ENCODE results near the gene NOTCH2. TPM values are rescaled to one million over a fixed set of nuclear protein-coding genes. Genes with fewer than 3 reads are reported as not detected.
"Not testable (repeated sequence)": the region's sequence is repeated elsewhere in the genome, so short reads cannot be mapped to it uniquely, and the experiment has no call there.

Gene NOTCH2
- total and polyA plus RNA-seq, 2 donors = 33.9 to 166 TPM

DNA sequence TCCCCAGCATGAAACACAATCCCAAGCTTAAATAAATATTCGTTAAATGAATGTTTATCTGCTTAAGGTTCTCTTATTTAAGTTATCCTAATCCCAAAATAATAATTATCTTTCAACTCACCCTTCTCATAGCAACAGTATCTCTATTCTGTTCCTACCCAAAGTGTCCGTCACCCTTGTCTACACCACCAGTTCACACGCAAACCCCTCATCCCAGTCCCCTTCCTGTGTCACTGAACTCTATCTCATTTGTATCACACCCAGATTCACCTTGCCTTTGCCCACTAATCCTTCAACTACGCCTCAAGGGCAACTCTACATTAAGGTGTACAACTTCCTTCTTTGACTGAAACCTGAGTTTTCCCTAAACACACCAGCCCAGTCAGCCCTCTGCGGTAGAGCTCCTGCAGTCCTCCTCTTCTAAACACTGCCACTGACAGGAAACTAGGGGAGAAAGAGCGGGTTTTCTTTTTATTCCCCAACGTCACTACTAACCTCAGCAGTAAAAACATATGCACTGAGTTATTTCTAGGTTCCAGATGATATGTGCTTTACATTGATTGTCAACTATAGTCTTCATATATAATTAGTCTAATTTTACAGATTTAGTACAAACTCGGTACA is 92.2 kb downstream of the NOTCH2 start:
- not testable (repeated sequence) for H3K36me3 ChIP-seq (ENCODE audit: insufficient read depth); H3K27ac ChIP-seq (ENCODE audit: low read depth); DNase-seq (ENCODE audit: extremely low spot score); H3K4me1 ChIP-seq (ENCODE audit: insufficient read depth); H3K4me3 ChIP-seq (ENCODE audit: low read depth, low read length)
- 92% methylated on average over 8 of the region's 8 CpGs for WGBS

DNA sequence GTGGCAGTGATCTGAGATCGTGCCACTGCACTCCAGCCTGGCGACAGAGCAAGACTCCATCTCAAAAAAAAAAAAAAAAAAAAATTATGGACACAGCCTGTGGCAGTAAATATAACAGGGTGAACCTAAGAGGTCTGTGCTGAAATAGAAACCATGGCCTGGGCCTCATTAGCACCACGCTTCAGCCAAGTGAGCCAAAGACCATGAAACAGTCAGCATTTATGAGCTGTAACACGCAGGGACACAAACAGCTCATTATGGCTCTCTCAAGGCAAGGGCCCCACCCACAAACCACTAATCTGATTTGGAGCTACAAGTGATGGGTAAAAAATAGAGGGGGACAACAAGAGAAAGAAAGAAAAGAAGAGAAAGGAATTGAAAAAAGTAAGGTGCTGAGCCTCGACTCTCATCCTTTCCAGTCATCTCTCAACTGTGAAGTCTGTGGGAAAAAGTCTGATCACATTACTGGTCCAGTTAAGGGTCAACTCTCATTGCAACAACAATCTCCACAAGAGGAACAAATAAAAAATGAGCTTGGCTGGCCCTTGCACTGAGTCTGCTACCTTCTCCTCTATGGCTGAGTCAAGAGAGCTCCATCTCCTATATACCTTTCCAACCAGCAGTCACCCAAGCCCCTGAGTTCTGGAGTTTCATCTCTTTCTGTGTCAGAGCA is 93.7 kb downstream of the NOTCH2 start:
- H3K36me3 ChIP-seq (ENCODE audit: insufficient read depth); H3K4me1 ChIP-seq (ENCODE audit: insufficient read depth); DNase-seq (ENCODE audit: extremely low spot score); H3K4me3 ChIP-seq (ENCODE audit: low read depth, low read length); H3K27ac ChIP-seq (ENCODE audit: low read depth): not testable (repeated sequence)
- WGBS = 84% methylated on average over 5 of the region's 5 CpGs

DNA sequence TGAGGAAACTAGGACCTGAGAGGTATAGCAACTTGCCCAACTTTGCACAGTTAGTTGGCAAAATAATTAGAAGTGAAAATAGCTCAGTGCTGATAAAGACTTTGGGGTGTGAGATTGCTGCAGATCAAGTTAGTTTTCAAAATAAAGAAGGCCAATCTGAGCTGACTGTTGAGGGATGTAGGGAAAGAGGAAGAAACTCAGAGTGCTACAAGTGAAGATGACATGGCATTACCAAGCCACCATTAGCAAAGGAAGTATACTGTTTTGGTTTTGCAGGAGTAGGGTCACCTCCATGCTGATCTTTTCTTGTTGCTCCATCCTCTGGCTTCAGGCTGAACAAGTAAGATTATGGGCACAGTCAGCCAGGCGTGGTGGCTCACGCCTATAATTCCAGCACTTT is 94.5 kb downstream of the NOTCH2 start:
- no peak for DNase-seq (ENCODE audit: extremely low spot score)
- no peak overlapping the region for H3K27ac ChIP-seq (ENCODE audit: low read depth)
- 96% methylated on average over 2 of the region's 2 CpGs for WGBS
- no peaks in the 10 kb centered on the region for H3K36me3 ChIP-seq (ENCODE audit: insufficient read depth)
- H3K4me3 ChIP-seq (ENCODE audit: low read depth, low read length) = no peak overlapping the region
- H3K4me1 ChIP-seq (ENCODE audit: insufficient read depth) = no peaks in the 10 kb centered on the region

DNA sequence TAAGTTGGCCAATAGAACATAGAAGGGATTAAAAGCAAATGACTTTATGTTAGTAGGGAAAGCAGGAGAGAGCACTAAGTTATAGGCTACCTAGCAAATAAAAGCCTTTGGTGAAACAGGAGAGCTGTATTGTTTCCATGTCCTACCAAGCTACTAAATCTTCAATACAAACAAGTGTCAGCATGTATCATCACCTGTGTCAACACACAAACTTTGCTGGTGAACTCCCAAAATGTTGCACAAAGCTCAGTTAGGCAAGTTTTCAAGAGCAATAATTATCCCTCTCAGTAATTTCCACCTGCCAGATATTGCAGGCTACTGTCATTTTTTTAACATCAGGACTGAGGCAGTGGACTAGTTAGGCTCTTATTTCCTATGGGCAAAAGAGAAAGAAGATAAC is 95.4 kb downstream of the NOTCH2 start:
- no peak for DNase-seq (ENCODE audit: extremely low spot score)
- no peaks in the 10 kb centered on the region for H3K4me1 ChIP-seq (ENCODE audit: insufficient read depth)
- no peak overlapping the region for H3K27ac ChIP-seq (ENCODE audit: low read depth)
- no peaks in the 10 kb centered on the region for H3K36me3 ChIP-seq (ENCODE audit: insufficient read depth)
- H3K4me3 ChIP-seq (ENCODE audit: low read depth, low read length) = no peak overlapping the region

DNA sequence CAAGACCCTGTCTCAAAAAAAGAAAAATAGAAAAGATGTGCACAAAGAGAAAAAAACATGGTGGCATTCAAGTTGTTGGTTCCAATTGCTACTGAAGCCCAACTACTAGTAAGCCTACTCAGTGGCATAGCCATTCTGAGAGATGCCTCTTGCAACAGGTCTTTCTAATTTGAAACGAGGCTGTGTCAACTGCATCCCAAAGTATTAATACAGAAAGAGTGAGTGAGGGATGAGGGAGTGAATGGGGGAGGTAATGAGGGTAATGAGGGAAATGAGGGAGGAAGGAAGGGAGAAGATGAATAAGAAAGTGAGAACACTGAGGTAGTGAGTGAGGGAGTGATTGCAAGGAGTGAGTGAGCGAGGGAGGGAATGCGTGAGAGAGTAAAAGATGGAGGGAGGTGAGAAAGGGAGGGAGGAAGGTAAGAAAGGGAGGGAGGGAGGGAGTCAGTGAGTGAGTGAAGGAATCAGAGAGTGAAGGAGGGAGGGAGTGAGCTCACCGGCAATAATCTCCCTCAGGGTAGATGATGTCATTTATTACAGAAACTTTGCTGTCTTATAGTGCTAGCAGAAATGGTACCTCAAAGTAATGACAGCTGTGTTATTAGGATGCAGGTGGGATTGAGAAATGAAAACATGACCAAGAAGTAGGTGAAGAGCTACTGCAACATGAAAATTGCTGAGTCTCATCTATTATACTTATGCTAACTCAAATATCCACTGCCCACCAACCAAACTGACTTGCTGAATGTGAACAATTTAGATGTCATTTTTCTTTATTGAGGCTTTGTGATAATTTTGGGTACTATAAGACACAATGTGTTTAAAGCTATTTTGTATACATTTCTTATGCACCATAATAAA is 97.5 kb downstream of the NOTCH2 start:
- Histone ChIP-seq H3K27ac (ENCODE audit: low read depth) (no peak overlapping the region), H3K4me1 (ENCODE audit: insufficient read depth) (no peaks in the 10 kb centered on the region), H3K36me3 (ENCODE audit: insufficient read depth) (no peaks in the 10 kb centered on the region), H3K4me3 (ENCODE audit: low read depth, low read length) (no peak overlapping the region)
- 90% methylated on average over 4 of the region's 4 CpGs for WGBS
- DNase-seq (ENCODE audit: extremely low spot score) = no peak

DNA sequence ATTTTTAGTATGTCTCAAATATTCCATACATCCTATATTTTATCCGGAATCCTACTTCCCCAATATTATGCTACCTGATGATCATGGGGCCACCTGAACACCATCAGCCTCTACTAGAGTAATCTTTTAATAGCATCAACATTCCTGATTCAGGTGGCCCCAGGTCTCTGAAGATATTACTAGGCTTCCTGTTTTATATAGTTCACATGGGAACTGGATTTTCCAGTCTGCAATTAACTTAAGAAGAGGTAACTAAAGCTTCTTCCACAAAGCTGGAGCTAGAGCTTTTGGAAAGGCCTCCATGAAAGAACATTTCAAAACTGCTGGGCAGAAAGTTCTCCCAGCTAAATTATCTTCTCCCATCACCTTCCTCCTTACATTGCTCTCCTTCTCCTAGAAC is 100.9 kb downstream of the NOTCH2 start:
- WGBS = 89% methylated on average over 1 of the region's 1 CpG
- Histone ChIP-seq H3K27ac (ENCODE audit: low read depth) (no peak overlapping the region), H3K4me1 (ENCODE audit: insufficient read depth) (no peaks in the 10 kb centered on the region), H3K36me3 (ENCODE audit: insufficient read depth) (peaks cover 4% of the 10 kb centered on the region), H3K4me3 (ENCODE audit: low read depth, low read length) (no peak overlapping the region)
- no peak for DNase-seq (ENCODE audit: extremely low spot score)

DNA sequence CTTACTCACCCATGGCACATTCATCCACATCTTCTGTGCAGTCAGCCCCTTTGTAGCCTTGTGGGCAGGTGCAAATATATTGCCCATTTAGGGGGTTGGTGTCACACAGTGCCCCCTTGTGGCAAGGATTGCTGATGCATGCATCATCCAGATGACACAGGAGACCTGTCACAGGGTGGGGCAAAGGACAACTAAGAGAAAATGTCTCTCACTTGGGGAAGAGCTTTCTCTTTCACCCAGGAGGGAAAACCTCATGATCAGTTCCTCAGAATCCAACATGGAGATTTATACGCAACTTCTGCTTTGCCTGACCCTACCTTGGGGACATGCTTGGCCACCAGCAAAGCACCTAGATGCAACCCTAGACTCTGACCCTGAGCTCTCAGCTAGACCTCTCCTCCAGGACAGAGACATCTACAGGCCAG is 101.4 kb downstream of the NOTCH2 start:
- H3K4me1 ChIP-seq (ENCODE audit: insufficient read depth) = no peaks in the 10 kb centered on the region
- H3K4me3 ChIP-seq (ENCODE audit: low read depth, low read length) = no peak overlapping the region
- DNase-seq (ENCODE audit: extremely low spot score) = no peak
- H3K27ac ChIP-seq (ENCODE audit: low read depth) = no peak overlapping the region
- 96% methylated on average over 1 of the region's 1 CpG for WGBS
- H3K36me3 ChIP-seq (ENCODE audit: insufficient read depth) = peaks cover 4% of the 10 kb centered on the region

DNA sequence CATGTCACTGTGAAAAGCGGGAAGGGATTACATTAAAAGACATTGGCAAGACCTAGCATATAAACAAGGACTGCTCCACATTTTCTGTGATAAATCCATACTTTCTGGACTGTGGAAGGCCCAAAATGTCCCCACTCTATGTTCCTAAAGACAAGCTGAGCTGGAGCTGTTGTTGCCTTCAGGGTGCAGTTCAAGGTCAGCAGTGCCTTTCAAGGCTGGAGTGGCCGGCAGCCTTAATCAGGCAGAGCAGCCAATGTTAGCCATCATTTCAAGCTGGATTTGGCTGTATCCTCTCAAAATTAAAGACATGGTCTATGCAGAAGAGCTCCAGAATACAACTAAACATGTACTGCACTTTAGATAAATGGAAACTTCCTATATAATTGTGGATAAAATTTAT is 102.8 kb downstream of the NOTCH2 start:
- no peak overlapping the region for H3K4me3 ChIP-seq (ENCODE audit: low read depth, low read length)
- no peaks in the 10 kb centered on the region for H3K4me1 ChIP-seq (ENCODE audit: insufficient read depth)
- H3K27ac ChIP-seq (ENCODE audit: low read depth) = no peak overlapping the region
- no peak for DNase-seq (ENCODE audit: extremely low spot score)
- 84% methylated on average over 2 of the region's 2 CpGs for WGBS
- peaks cover 4% of the 10 kb centered on the region for H3K36me3 ChIP-seq (ENCODE audit: insufficient read depth)

DNA sequence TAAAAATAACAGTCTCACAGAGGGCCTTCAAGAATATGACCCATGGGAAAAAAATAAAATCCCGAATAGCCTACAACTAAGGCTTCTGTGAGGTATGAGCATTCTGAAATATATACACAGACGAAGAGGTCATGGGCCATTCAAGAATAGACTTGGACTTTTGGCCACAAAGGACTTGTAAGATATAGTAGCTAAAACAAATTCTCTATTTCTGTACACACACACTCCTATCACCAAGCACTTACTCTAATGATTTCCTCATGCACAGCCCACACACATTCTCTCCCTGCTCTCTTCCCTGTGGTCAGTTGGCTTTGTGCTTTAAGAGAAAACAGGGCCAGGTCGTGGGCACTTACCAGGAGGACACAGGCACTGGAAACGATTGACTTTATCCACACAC is 103.4 kb downstream of the NOTCH2 start:
- DNase-seq (ENCODE audit: extremely low spot score) = no peak
- no peaks in the 10 kb centered on the region for H3K4me1 ChIP-seq (ENCODE audit: insufficient read depth)
- H3K27ac ChIP-seq (ENCODE audit: low read depth) = no peak overlapping the region
- H3K36me3 ChIP-seq (ENCODE audit: insufficient read depth) = peaks cover 4% of the 10 kb centered on the region
- H3K4me3 ChIP-seq (ENCODE audit: low read depth, low read length) = no peak overlapping the region
- 57% methylated on average over 4 of the region's 4 CpGs for WGBS

DNA sequence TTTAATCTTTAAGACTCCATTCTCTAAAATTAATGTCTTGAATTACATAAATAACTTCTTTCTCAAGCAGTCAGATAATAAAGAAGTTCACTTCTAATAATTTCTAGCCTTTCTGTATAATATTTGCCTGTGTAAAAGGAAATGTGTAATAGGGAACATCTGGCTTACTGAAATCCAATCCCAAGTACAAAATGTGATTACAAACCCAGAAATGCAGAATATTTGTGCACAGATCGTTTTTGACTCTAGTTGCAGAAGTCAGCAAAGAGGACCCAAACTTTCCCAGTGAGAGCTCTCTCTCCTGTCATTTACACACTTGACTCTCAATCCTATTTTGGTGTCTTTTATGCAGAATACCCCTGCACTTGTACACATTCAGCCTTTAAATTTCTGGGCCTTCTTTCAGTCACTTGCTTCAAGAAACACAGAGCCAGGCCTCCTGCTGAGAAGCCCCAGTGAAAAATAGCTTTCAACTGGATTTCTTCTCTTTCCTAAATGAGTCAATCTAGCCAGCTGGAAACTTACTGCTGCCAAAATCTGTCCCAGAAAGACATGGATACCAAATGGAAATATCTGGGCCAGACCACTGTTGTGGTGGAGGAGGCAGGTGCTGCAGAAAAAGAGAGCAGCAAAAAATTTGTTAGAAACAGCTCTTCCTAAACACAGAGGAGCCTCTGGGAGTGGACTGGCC is 104.6 kb downstream of the NOTCH2 start:
- Histone ChIP-seq H3K36me3 (ENCODE audit: insufficient read depth) (peaks cover 4% of the 10 kb centered on the region), H3K4me3 (ENCODE audit: low read depth, low read length) (no peak overlapping the region), H3K27ac (ENCODE audit: low read depth) (no peak overlapping the region), H3K4me1 (ENCODE audit: insufficient read depth) (no peaks in the 10 kb centered on the region)
- WGBS = 54% methylated on average over 1 of the region's 1 CpG
- no peak for DNase-seq (ENCODE audit: extremely low spot score)

DNA sequence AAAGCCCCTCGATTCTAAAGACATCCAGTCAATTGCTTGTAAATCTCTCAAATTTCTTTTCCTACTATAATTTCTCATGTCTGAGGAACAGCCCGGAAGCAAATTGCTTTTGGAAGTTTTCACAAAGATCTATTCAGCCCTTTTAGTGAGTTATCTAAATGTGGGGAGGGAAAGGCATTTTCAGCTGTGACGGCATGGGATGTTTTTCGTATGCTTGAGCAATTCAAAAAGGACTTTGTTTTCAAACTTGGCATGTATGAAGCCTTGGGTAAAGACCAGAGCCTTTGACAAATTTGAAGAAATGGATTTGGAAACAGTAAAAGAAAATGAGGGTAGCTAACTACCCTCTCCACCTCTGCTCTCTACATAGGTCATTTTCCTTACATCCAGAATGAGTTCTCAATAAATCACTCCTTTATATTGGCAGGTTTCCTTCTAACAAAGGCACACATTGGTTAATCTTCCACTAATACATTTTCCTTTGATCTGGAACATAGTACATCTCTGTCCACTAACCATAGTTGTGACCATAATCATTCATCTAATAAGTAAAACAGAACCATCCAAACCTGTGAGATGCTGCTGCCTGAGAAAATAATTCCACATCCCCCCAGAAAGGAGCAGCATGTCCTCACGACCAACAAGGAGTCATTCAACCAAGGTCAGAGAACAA is 107.0 kb downstream of the NOTCH2 start:
- Histone ChIP-seq H3K27ac (ENCODE audit: low read depth) (no peak overlapping the region), H3K36me3 (ENCODE audit: insufficient read depth) (peaks cover 4% of the 10 kb centered on the region), H3K4me3 (ENCODE audit: low read depth, low read length) (no peak overlapping the region), H3K4me1 (ENCODE audit: insufficient read depth) (no peaks in the 10 kb centered on the region)
- WGBS = 78% methylated on average over 5 of the region's 5 CpGs
- no peak for DNase-seq (ENCODE audit: extremely low spot score)

DNA sequence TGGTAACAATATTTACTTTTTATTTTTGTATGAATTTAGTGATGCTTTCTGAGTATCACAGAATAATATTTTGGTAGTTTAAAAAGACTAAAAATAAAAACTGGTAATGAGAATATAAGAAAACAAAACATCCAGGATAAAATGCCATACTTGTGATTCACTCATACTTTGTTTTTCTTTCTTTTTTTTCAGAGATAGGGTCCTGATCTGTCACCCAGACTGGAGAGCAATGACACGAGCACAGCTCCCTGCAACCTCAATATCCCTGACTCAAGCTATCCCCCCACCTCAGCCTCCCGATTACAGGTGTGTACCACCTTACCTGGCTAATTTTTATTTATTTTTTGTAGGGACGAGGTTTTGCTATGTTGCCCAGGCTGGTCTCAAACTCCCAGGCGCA is 109.0 kb downstream of the NOTCH2 start:
- DNase-seq (ENCODE audit: extremely low spot score) = no peak
- Histone ChIP-seq H3K27ac (ENCODE audit: low read depth) (no peak overlapping the region), H3K4me1 (ENCODE audit: insufficient read depth) (no peaks in the 10 kb centered on the region), H3K36me3 (ENCODE audit: insufficient read depth) (peaks cover 1% of the 10 kb centered on the region), H3K4me3 (ENCODE audit: low read depth, low read length) (no peak overlapping the region)
- WGBS = 92% methylated on average over 4 of the region's 4 CpGs
